SH-SY5Y (cell line): ENCODE data around the gene EPB41L4B.

Experiments
- GATA2 ChIP-seq: IDR thresholded peaks from 2 replicates; pipeline ENCODE4 v1.6.1; 2011; ENCODE audit warnings: mild to moderate bottlenecking, low read depth, low read length
- GATA3 ChIP-seq: IDR thresholded peaks from 2 replicates; pipeline ENCODE4 v1.6.1; 2011; ENCODE audit warnings: low read depth, mild to moderate bottlenecking, low read length, moderate library complexity

The EPB41L4B gene

GRCh38 chr9:109179801-109180523 is 140.9 kb downstream of the EPB41L4B start:
- TF ChIP-seq GATA2 (no peak), GATA3 (no peak)

GRCh38 chr9:109176963-109177362 is 143.9 kb downstream of the EPB41L4B start:
- no peak for TF ChIP-seq GATA3
- TF ChIP-seq GATA2 = no peak

GRCh38 chr9:109176386-109176785 is 144.5 kb downstream of the EPB41L4B start:
- TF ChIP-seq GATA2 = no peak
- TF ChIP-seq GATA3 = no peak

GRCh38 chr9:109172935-109173334 is 147.9 kb downstream of the EPB41L4B start:
- TF ChIP-seq GATA2 (no peak), GATA3 (no peak)

- TF ChIP-seq GATA3 (no peak), GATA2 (no peak)
Observed at GRCh38 chr9:109171926-109172325, 148.9 kb downstream of the EPB41L4B start.

GRCh38 chr9:109168170-109168569 is 152.7 kb downstream of the EPB41L4B start:
- peak; percentile 8; the same call in 1 of the 2 replicates for TF ChIP-seq GATA2
- no peak for TF ChIP-seq GATA3

- TF ChIP-seq GATA3 (no peak), GATA2 (no peak)
Observed at GRCh38 chr9:109167716-109168115, 153.1 kb downstream of the EPB41L4B start.

- TF ChIP-seq GATA3 (no peak), GATA2 (no peak)
Observed at GRCh38 chr9:109166771-109167601, 153.9 kb downstream of the EPB41L4B start, which contains the start of gene FRRS1L. Gene FRRS1L (minus strand): TSS chr9:109167249. CDS start chr9:109167138, 111 bp downstream.

GRCh38 chr9:109166171-109166770 is 154.6 kb downstream of the EPB41L4B start:
- TF ChIP-seq GATA2 (no peak), GATA3 (no peak)

GRCh38 chr9:109164042-109164441 is 156.8 kb downstream of the EPB41L4B start:
- TF ChIP-seq GATA2 (no peak), GATA3 (no peak)

- TF ChIP-seq GATA2 (no peak), GATA3 (no peak)
Observed at GRCh38 chr9:109163194-109163593, 157.7 kb downstream of the EPB41L4B start.

- TF ChIP-seq GATA2 (no peak), GATA3 (no peak)
Observed at GRCh38 chr9:109162677-109163076, 158.2 kb downstream of the EPB41L4B start.

GRCh38 chr9:109161471-109161870 is 159.4 kb downstream of the EPB41L4B start:
- TF ChIP-seq GATA3 = no peak
- TF ChIP-seq GATA2 = no peak

- TF ChIP-seq GATA2 = no peak
- TF ChIP-seq GATA3 = no peak
Observed at GRCh38 chr9:109159583-109159982, 161.3 kb downstream of the EPB41L4B start.

- no peak for TF ChIP-seq GATA3
- no peak for TF ChIP-seq GATA2
Observed at GRCh38 chr9:109158651-109159050, 162.2 kb downstream of the EPB41L4B start.
